ENCODE data around the gene GTF2IRD1. TPM values are rescaled to one million over a fixed set of nuclear protein-coding genes. Genes with fewer than 3 reads are reported as not detected.
A peak's percentile ranks its signal among the peaks of the same experiment; 100 is the strongest.

GTF2IRD1 gene
- total RNA-seq, 1 experiment from 2014 or later: 54.0 TPM

DNA sequence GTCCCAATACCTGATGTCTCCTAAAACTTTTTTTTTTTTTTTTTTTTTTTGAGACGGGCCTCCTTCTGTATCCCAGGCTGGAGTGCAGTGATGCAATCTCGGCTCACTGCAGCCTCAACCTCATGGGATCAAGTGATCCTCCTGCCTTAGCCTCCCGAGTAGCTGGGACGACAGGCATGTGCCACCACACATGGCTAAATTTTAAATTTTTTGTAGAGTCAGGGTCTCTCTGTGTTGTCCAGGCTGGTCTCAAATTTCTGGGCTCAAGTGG lies 28.4 kb downstream of the GTF2IRD1 start:
- intact Hi-C loops (cut with micrococcal nuclease; ENCODE audit: unreplicated experiment) (no loop called here), in situ Hi-C loops (cut with HindIII; ENCODE audit: low pct_unique_long_range_greater_than_20kb, low sequenced_read_pairs) (no loop called here)
- CTCF ChIA-PET: no interaction called here
- ATAC-seq (no peak), DNase-seq (ENCODE audit: low read depth, low spot score) (no peak)
- Histone ChIP-seq H3K9me3 (ENCODE audit: control insufficient read depth, insufficient read depth, low read depth, low read length) (no peaks in the 10 kb centered on the region), H3K36me3 (ENCODE audit: control insufficient read depth, insufficient read depth, low read length) (no peaks in the 10 kb centered on the region), H3K4me3 (ENCODE audit: low read depth in 2 of 2, low read length in 2 of 2) (no peak overlapping the region), H3K27me3 (ENCODE audit: control insufficient read depth, insufficient read depth, low read length) (no peaks in the 10 kb centered on the region), H3K4me1 (ENCODE audit: control insufficient read depth, insufficient read depth, low read length) (peaks cover 68% of the 10 kb centered on the region), H3K27ac (ENCODE audit: low read length) (peak overlapping the region; percentile 95)
- TF ChIP-seq SIN3A (IDR thresholded peaks at IDR 0.05; ENCODE audit: borderline replicate concordance, insufficient read depth, low read depth, low read length): no peak
- BruUV-seq (replicated peaks): no TSS peak
- POLR2A ChIA-PET: no interaction called here

DNA sequence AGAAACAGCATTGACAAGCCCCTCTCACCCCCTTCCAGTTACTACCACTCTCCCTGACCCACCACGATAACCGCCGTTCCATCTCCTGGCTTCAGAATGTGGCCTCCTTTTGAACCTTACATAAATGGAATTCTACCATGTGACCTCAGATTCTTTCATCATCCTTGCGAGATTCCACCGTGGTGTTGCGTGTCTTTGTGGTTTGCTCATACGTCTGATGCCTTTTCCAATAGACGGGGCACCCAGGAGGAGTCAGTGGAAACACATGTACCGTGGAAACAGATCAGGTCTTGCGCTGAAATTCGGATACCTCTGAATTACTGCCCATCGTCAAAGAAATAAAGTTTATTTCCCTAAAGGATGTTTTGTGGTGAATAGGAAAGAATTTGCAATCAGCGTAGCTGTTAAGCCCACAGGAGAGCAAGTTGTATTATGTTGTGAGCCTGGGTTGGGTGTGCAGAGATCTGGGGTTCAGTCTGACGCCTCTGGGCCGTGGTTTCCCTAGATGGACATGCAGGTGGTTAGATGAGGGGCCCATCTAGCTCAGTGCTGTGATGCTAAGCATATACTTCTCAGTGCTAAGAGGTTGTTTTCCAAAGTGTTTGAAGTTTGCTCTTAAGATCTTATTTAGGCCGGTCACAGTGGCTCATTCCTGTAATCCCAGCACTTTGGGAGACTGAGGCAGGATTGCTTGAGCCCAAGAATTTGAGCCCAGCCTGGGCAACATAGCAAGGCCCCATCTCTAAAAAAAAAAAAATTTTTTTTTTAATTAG lies 29.1 kb downstream of the GTF2IRD1 start:
- DNase-seq (ENCODE audit: low read depth, low spot score) (peak; percentile 42), ATAC-seq (no peak)
- CTCF ChIA-PET: interaction anchor here (0.7 kb wide), 1 partner anchor 1738 kb away, joined by 3 read pairs; no protein-coding TSS in a partner anchor
- in situ Hi-C loops (cut with HindIII; ENCODE audit: low pct_unique_long_range_greater_than_20kb, low sequenced_read_pairs) (no loop called here), intact Hi-C loops (cut with micrococcal nuclease; ENCODE audit: unreplicated experiment) (no loop called here)
- no TSS peak for BruUV-seq (replicated peaks)
- H3K27me3 ChIP-seq (ENCODE audit: control insufficient read depth, insufficient read depth, low read length): no peaks in the 10 kb centered on the region
- POLR2A ChIA-PET: interaction anchor here (0.7 kb wide), 1 partner anchor 19 kb away, joined by 3 read pairs; no protein-coding TSS in a partner anchor
- TF ChIP-seq, protein P1, sequence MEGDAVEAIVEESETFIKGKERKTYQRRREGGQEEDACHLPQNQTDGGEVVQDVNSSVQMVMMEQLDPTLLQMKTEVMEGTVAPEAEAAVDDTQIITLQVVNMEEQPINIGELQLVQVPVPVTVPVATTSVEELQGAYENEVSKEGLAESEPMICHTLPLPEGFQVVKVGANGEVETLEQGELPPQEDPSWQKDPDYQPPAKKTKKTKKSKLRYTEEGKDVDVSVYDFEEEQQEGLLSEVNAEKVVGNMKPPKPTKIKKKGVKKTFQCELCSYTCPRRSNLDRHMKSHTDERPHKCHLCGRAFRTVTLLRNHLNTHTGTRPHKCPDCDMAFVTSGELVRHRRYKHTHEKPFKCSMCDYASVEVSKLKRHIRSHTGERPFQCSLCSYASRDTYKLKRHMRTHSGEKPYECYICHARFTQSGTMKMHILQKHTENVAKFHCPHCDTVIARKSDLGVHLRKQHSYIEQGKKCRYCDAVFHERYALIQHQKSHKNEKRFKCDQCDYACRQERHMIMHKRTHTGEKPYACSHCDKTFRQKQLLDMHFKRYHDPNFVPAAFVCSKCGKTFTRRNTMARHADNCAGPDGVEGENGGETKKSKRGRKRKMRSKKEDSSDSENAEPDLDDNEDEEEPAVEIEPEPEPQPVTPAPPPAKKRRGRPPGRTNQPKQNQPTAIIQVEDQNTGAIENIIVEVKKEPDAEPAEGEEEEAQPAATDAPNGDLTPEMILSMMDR (IDR thresholded peaks at IDR 0.05): no peak
- TF ChIP-seq TCF7L2 (IDR thresholded peaks at IDR 0.05; ENCODE audit: low read depth, low read length): 0 out of 2 replicates have a peak, but pooled peaks have one; percentile 34
- H3K27ac ChIP-seq (ENCODE audit: low read length): peak overlapping the region; percentile 95
- peak overlapping the region in 1 of 2 experiments; percentile 10; a peak in 1 of 4 replicates for H3K4me3 ChIP-seq (ENCODE audit: low read depth in 2 of 2, low read length in 2 of 2)
- H3K36me3 ChIP-seq (ENCODE audit: control insufficient read depth, insufficient read depth, low read length): no peaks in the 10 kb centered on the region
- H3K9me3 ChIP-seq (ENCODE audit: control insufficient read depth, insufficient read depth, low read depth, low read length): no peaks in the 10 kb centered on the region
- H3K4me1 ChIP-seq (ENCODE audit: control insufficient read depth, insufficient read depth, low read length): peaks cover 61% of the 10 kb centered on the region

DNA sequence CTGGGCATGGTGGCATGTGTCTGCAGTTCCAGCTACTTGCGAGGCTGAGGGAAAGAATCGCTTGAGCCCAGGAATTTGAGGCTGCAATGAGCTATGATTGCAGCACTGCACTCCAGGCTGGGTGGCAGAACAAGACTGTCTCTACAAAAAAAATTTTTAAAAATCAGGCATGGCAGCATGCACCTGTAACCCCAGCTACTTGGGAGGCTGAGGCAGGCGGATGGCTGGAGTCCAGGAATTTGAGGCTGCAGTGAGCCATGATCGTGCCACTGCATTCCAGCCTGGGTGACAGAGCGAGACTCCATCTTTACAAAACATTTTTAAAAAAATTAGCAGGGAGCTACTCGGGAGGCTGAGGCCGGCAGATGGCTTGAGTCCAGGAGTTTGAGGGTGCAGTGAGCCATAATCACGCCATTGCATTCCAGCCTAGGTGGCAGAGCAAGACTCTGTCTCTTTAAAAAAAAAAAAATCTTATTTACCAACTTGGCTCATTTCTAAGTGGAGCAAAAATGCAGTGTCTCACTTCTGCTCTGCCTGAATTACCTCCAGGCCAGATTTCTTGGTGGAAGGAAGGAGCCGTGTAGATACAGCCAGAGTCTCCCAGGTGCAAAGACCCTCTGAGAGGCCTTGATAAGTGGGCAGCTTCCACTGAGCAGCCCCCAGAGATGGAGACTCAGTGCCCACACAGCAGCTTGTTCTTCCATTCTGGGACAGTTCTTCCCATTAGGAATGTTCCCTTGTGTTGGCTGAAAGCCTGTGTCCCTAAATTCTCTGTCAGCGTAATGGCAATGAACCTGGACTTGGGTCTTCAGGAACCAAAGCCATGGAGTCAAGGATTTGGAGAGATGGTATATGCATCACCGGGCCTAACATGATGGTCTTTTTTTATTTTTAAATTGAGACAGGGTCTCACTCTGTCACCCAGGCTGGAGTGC lies 30.0 kb downstream of the GTF2IRD1 start:
- Histone ChIP-seq H3K9me3 (ENCODE audit: control insufficient read depth, insufficient read depth, low read depth, low read length) (no peaks in the 10 kb centered on the region), H3K4me1 (ENCODE audit: control insufficient read depth, insufficient read depth, low read length) (peaks cover 52% of the 10 kb centered on the region), H3K27ac (ENCODE audit: low read length) (peak overlapping the region; percentile 95), H3K36me3 (ENCODE audit: control insufficient read depth, insufficient read depth, low read length) (no peaks in the 10 kb centered on the region), H3K27me3 (ENCODE audit: control insufficient read depth, insufficient read depth, low read length) (no peaks in the 10 kb centered on the region), H3K4me3 (ENCODE audit: low read depth in 2 of 2, low read length in 2 of 2) (no peak overlapping the region)
- POLR2A ChIA-PET: interaction anchor here (0.7 kb wide), 1 partner anchor 18 kb away, joined by 3 read pairs; no protein-coding TSS in a partner anchor
- in situ Hi-C loops (cut with HindIII; ENCODE audit: low pct_unique_long_range_greater_than_20kb, low sequenced_read_pairs): no loop called here
- CTCF ChIA-PET: interaction anchor here (0.7 kb wide), 1 partner anchor 1737 kb away, joined by 3 read pairs; no protein-coding TSS in a partner anchor
- intact Hi-C loops (cut with micrococcal nuclease; ENCODE audit: unreplicated experiment): no loop called here
- DNase-seq (ENCODE audit: low read depth, low spot score) (no peak), ATAC-seq (no peak)
- no peak for TF ChIP-seq POLR2AphosphoS5 (IDR thresholded peaks at IDR 0.05; ENCODE audit: low read depth, low read length)
- no peak for TF ChIP-seq TCF7L2 (IDR thresholded peaks at IDR 0.05; ENCODE audit: low read depth, low read length)
- TF ChIP-seq, protein P1 (IDR thresholded peaks at IDR 0.05): no peak
- no peak for TF ChIP-seq SIN3A (IDR thresholded peaks at IDR 0.05; ENCODE audit: borderline replicate concordance, insufficient read depth, low read depth, low read length)
- TF ChIP-seq, protein P2, sequence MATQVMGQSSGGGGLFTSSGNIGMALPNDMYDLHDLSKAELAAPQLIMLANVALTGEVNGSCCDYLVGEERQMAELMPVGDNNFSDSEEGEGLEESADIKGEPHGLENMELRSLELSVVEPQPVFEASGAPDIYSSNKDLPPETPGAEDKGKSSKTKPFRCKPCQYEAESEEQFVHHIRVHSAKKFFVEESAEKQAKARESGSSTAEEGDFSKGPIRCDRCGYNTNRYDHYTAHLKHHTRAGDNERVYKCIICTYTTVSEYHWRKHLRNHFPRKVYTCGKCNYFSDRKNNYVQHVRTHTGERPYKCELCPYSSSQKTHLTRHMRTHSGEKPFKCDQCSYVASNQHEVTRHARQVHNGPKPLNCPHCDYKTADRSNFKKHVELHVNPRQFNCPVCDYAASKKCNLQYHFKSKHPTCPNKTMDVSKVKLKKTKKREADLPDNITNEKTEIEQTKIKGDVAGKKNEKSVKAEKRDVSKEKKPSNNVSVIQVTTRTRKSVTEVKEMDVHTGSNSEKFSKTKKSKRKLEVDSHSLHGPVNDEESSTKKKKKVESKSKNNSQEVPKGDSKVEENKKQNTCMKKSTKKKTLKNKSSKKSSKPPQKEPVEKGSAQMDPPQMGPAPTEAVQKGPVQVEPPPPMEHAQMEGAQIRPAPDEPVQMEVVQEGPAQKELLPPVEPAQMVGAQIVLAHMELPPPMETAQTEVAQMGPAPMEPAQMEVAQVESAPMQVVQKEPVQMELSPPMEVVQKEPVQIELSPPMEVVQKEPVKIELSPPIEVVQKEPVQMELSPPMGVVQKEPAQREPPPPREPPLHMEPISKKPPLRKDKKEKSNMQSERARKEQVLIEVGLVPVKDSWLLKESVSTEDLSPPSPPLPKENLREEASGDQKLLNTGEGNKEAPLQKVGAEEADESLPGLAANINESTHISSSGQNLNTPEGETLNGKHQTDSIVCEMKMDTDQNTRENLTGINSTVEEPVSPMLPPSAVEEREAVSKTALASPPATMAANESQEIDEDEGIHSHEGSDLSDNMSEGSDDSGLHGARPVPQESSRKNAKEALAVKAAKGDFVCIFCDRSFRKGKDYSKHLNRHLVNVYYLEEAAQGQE (IDR thresholded peaks at IDR 0.05; ENCODE audit: insufficient read depth in 1 of 2, low read depth in 2 of 2, low read length in 1 of 2): no peak
- BruUV-seq (replicated peaks): no TSS peak
